ENCODE measurements around the gene KRTAP5-7. TPM values are rescaled to one million over a fixed set of nuclear protein-coding genes. Genes with fewer than 3 reads are reported as not detected.

KRTAP5-7 gene
- polyA plus RNA-seq, 1 donor from 2014 or later: 0.56 TPM

DNA sequence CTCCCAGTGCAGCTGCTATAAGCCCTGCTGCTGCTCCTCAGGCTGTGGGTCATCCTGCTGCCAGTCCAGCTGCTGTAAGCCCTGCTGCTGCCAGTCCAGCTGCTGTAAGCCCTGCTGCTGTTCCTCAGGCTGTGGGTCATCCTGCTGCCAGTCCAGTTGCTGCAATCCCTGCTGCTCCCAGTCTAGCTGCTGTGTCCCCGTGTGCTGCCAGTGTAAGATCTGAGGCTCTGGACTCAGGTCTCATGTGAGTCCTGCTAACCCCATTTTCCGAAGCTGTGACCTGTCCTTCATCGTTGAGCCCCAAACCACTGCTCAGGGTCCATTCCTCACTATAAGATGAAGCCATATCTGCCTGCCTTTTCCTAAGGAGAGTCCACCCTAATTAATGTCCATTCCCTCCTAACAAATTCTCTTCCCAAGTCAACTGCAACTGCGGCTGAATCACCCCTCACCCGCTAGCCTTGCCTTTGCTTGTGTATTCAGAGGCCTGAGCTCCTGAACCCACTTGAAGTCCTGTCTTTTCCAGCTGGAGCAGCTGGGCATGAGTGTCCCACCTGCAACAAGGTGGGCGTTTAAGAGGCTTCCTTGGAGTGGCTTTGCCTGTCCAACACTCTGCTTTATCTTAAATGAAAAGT lies 626 bp downstream of the KRTAP5-7 start:
- no peaks in the 10 kb centered on the region for H3F3A ChIP-seq (ENCODE audit: insufficient read depth, low read length, poor library complexity, severe bottlenecking)
- H3K4me3 ChIP-seq (ENCODE audit: low read length): no peak overlapping the region
- H4K20me1 ChIP-seq (ENCODE audit: insufficient read depth): no peaks in the 10 kb centered on the region
- H3K9me2 ChIP-seq (ENCODE audit: insufficient read depth, low read length): no peaks in the 10 kb centered on the region
- H3K4me2 ChIP-seq (ENCODE audit: low read length): no peak overlapping the region
- H3K27ac ChIP-seq (ENCODE audit: low read length): no peak overlapping the region
- TF ChIP-seq POLR2AphosphoS5 (IDR thresholded peaks at IDR 0.05) (no peak), EP300 (conservative IDR thresholded peaks at IDR 0.05; ENCODE audit: poor library complexity, severe bottlenecking) (no peak), EZH2 (IDR thresholded peaks at IDR 0.05; ENCODE audit: borderline replicate concordance, insufficient read depth, low read length, poor library complexity, severe bottlenecking) (no peak), RAD21 (conservative IDR thresholded peaks at IDR 0.05) (no peak), SMC3 (conservative IDR thresholded peaks at IDR 0.05; ENCODE audit: poor library complexity) (no peak)
- TF ChIP-seq, protein P1, sequence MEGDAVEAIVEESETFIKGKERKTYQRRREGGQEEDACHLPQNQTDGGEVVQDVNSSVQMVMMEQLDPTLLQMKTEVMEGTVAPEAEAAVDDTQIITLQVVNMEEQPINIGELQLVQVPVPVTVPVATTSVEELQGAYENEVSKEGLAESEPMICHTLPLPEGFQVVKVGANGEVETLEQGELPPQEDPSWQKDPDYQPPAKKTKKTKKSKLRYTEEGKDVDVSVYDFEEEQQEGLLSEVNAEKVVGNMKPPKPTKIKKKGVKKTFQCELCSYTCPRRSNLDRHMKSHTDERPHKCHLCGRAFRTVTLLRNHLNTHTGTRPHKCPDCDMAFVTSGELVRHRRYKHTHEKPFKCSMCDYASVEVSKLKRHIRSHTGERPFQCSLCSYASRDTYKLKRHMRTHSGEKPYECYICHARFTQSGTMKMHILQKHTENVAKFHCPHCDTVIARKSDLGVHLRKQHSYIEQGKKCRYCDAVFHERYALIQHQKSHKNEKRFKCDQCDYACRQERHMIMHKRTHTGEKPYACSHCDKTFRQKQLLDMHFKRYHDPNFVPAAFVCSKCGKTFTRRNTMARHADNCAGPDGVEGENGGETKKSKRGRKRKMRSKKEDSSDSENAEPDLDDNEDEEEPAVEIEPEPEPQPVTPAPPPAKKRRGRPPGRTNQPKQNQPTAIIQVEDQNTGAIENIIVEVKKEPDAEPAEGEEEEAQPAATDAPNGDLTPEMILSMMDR (IDR thresholded peaks at IDR 0.05; ENCODE audit: poor library complexity, severe bottlenecking): no peak
- no peak overlapping the region for H2AFZ ChIP-seq (ENCODE audit: low read depth, low read length)
- no peaks in the 10 kb centered on the region for H3K27me3 ChIP-seq (ENCODE audit: insufficient read depth, low read depth, low read length)
- no peaks in the 10 kb centered on the region for H3K36me3 ChIP-seq (ENCODE audit: insufficient read depth, low read length)
- no peak overlapping the region for H3K9ac ChIP-seq (ENCODE audit: low read length)
- H3K9me3 ChIP-seq (ENCODE audit: low read length): no peaks in the 10 kb centered on the region
- H3K79me2 ChIP-seq (replicated peaks; ENCODE audit: insufficient read depth, low read length): no peaks in the 10 kb centered on the region

DNA sequence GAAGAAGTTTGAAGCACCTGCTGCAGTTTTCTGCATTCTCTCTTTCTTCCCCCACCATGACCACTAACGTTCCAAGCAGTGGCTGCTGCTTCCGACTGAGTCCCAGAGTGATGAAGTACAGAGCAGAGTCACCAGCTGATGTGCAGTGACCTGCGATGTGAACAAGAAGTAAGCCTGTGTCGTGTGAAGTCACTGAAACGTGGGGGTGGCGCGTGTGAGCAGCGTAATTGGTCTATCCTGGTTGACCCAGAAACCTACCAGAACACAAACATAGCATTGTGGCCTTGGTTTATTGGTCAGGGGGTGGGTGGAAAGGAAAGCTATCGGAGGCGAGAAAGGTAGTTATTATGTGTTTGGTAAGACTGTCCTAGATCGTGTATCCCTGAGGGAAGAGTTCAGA lies 3.5 kb downstream of the KRTAP5-7 start:
- H3K4me2 ChIP-seq (ENCODE audit: low read length): no peak overlapping the region
- H3K9me2 ChIP-seq (ENCODE audit: insufficient read depth, low read length): no peaks in the 10 kb centered on the region
- H3K27ac ChIP-seq (ENCODE audit: low read length): no peak overlapping the region
- H3K9me3 ChIP-seq (ENCODE audit: low read length): no peaks in the 10 kb centered on the region
- no peak overlapping the region for H3K9ac ChIP-seq (ENCODE audit: low read length)
- no peaks in the 10 kb centered on the region for H3K36me3 ChIP-seq (ENCODE audit: insufficient read depth, low read length)
- H3F3A ChIP-seq (ENCODE audit: insufficient read depth, low read length, poor library complexity, severe bottlenecking): no peaks in the 10 kb centered on the region
- H2AFZ ChIP-seq (ENCODE audit: low read depth, low read length): no peak overlapping the region
- H3K4me3 ChIP-seq (ENCODE audit: low read length): no peak overlapping the region
- H3K27me3 ChIP-seq (ENCODE audit: insufficient read depth, low read depth, low read length): no peaks in the 10 kb centered on the region
- TF ChIP-seq POLR2AphosphoS5 (IDR thresholded peaks at IDR 0.05): no peak
- no peak for TF ChIP-seq RAD21 (conservative IDR thresholded peaks at IDR 0.05)
- TF ChIP-seq, protein P2, sequence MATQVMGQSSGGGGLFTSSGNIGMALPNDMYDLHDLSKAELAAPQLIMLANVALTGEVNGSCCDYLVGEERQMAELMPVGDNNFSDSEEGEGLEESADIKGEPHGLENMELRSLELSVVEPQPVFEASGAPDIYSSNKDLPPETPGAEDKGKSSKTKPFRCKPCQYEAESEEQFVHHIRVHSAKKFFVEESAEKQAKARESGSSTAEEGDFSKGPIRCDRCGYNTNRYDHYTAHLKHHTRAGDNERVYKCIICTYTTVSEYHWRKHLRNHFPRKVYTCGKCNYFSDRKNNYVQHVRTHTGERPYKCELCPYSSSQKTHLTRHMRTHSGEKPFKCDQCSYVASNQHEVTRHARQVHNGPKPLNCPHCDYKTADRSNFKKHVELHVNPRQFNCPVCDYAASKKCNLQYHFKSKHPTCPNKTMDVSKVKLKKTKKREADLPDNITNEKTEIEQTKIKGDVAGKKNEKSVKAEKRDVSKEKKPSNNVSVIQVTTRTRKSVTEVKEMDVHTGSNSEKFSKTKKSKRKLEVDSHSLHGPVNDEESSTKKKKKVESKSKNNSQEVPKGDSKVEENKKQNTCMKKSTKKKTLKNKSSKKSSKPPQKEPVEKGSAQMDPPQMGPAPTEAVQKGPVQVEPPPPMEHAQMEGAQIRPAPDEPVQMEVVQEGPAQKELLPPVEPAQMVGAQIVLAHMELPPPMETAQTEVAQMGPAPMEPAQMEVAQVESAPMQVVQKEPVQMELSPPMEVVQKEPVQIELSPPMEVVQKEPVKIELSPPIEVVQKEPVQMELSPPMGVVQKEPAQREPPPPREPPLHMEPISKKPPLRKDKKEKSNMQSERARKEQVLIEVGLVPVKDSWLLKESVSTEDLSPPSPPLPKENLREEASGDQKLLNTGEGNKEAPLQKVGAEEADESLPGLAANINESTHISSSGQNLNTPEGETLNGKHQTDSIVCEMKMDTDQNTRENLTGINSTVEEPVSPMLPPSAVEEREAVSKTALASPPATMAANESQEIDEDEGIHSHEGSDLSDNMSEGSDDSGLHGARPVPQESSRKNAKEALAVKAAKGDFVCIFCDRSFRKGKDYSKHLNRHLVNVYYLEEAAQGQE (IDR thresholded peaks at IDR 0.05; ENCODE audit: borderline replicate concordance): no peak
- TF ChIP-seq SMC3 (conservative IDR thresholded peaks at IDR 0.05; ENCODE audit: poor library complexity): no peak
- no peaks in the 10 kb centered on the region for H3K79me2 ChIP-seq (replicated peaks; ENCODE audit: insufficient read depth, low read length)
- H4K20me1 ChIP-seq (ENCODE audit: insufficient read depth): no peaks in the 10 kb centered on the region

DNA sequence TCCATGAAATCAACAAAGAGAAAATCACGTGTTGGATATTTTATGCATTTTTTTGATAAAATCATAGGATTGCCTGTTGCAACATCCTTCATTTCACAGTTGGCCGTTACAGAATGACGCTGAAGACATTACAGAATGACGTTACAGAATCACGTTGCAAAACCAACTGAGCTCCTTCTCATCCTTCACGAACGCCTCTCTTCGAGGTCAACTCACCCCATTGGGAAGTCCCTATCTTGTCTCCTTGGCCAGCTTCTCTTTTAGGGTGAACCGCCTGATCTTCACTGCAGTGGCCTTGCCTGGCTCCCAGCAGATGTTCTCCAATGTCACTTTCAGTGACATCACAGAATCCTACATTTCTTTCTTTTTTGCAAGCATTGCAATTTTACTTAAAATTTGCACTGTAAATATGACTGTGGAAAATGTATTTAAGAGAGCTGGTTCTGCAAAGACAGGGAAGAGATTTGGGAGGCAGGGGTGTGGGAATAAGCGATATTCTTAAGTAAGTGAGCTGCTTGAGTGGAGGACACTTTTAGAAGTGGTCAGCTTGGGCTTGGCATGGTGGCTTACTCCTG lies 5.1 kb downstream of the KRTAP5-7 start:
- Histone ChIP-seq H3K27ac (ENCODE audit: low read length) (no peak overlapping the region), H3K9me2 (ENCODE audit: insufficient read depth, low read length) (no peaks in the 10 kb centered on the region), H3F3A (ENCODE audit: insufficient read depth, low read length, poor library complexity, severe bottlenecking) (no peaks in the 10 kb centered on the region)
- TF ChIP-seq, protein P1 (IDR thresholded peaks at IDR 0.05; ENCODE audit: poor library complexity, severe bottlenecking): no peak
- TF ChIP-seq TAF1 (IDR thresholded peaks at IDR 0.05; ENCODE audit: low read depth) (no peak), POLR2AphosphoS5 (IDR thresholded peaks at IDR 0.05) (no peak), EZH2 (IDR thresholded peaks at IDR 0.05; ENCODE audit: borderline replicate concordance, insufficient read depth, low read length, poor library complexity, severe bottlenecking) (no peak), EP300 (conservative IDR thresholded peaks at IDR 0.05; ENCODE audit: poor library complexity, severe bottlenecking) (no peak), SMC3 (conservative IDR thresholded peaks at IDR 0.05; ENCODE audit: poor library complexity) (no peak), RAD21 (conservative IDR thresholded peaks at IDR 0.05) (no peak)
- TF ChIP-seq, protein P2 (IDR thresholded peaks at IDR 0.05; ENCODE audit: borderline replicate concordance): no peak

More for the DNA sequence above, 5.1 kb downstream of the KRTAP5-7 start:
- Histone ChIP-seq H3K4me3 (ENCODE audit: low read length) (no peak overlapping the region), H3K27me3 (ENCODE audit: insufficient read depth, low read depth, low read length) (no peaks in the 10 kb centered on the region), H3K4me2 (ENCODE audit: low read length) (no peak overlapping the region), H4K20me1 (ENCODE audit: insufficient read depth) (no peaks in the 10 kb centered on the region), H3K79me2 (replicated peaks; ENCODE audit: insufficient read depth, low read length) (no peaks in the 10 kb centered on the region), H3K9ac (ENCODE audit: low read length) (no peak overlapping the region), H3K36me3 (ENCODE audit: insufficient read depth, low read length) (no peaks in the 10 kb centered on the region), H2AFZ (ENCODE audit: low read depth, low read length) (no peak overlapping the region), H3K9me3 (ENCODE audit: low read length) (no peaks in the 10 kb centered on the region)

All from neural cell (in vitro differentiated cells).